HEK293 (cell line): Measurements from ENCODE around the gene HRC.
A peak's percentile ranks its signal among the peaks of the same experiment; 100 is the strongest.

Experiments
- ATF2 ChIP-seq: fragments of 450-650 bp; formaldehyde crosslinking; IDR thresholded peaks from 2 replicates; pipeline ENCODE4 v1.5.1; 2016; ENCODE audit warnings: missing biosample characterization, missing genetic modification characterization, low read depth
- BCL11B ChIP-seq: fragments of 450-650 bp; formaldehyde crosslinking; IDR thresholded peaks from 2 replicates; pipeline ENCODE4 v1.5.1; 2016; ENCODE audit warnings: low read depth, missing biosample characterization, missing genetic modification characterization
- GLIS1 ChIP-seq: fragments of 450-650 bp; formaldehyde crosslinking; IDR thresholded peaks from 2 replicates; pipeline ENCODE4 v1.5.1; 2016; ENCODE audit warnings: missing biosample characterization, missing genetic modification characterization
- HIC1 ChIP-seq: fragments of 450-650 bp; formaldehyde crosslinking; IDR thresholded peaks from 2 replicates; pipeline ENCODE4 v1.5.1; 2016; ENCODE audit warnings: missing biosample characterization, missing genetic modification characterization
- IKZF3 ChIP-seq: fragments of 450-650 bp; IDR thresholded peaks from 2 replicates; pipeline ENCODE4 v1.5.0; 2018; ENCODE audit warnings: missing biosample characterization, mild to moderate bottlenecking, missing genetic modification characterization, moderate library complexity
- KLF16 ChIP-seq: fragments of 450-650 bp; formaldehyde crosslinking; IDR thresholded peaks from 2 replicates; pipeline ENCODE4 v1.5.1; 2017; ENCODE audit warnings: missing biosample characterization, missing genetic modification characterization
- SP3 ChIP-seq: fragments of 450-650 bp; formaldehyde crosslinking; IDR thresholded peaks from 2 replicates; pipeline ENCODE4 v1.5.1; 2016; ENCODE audit warnings: missing biosample characterization, missing genetic modification characterization
- ZBTB44 ChIP-seq: fragments of 450-650 bp; IDR thresholded peaks from 2 replicates; pipeline ENCODE4 v1.5.1; 2018; ENCODE audit warnings: missing biosample characterization, mild to moderate bottlenecking, missing genetic modification characterization
- ZBTB8A ChIP-seq: fragments of 450-650 bp; formaldehyde crosslinking; IDR thresholded peaks from 2 replicates; pipeline ENCODE4 v1.5.1; 2016; ENCODE audit warnings: missing biosample characterization, missing genetic modification characterization
- ZFHX2 ChIP-seq: fragments of 450-650 bp; formaldehyde crosslinking; conservative IDR thresholded peaks from 2 replicates; pipeline ENCODE4 v1.5.1; 2016; ENCODE audit warnings: missing biosample characterization, missing genetic modification characterization
- ZNF121 ChIP-seq: fragments of 450-650 bp; formaldehyde crosslinking; IDR thresholded peaks from 2 replicates; pipeline ENCODE4 v1.5.1; 2016; ENCODE audit warnings: missing biosample characterization, missing genetic modification characterization
- ZNF155 ChIP-seq: fragments of 450-650 bp; formaldehyde crosslinking; IDR thresholded peaks from 2 replicates; pipeline ENCODE4 v1.5.1; 2016; ENCODE audit warnings: missing biosample characterization, missing genetic modification characterization
- ZNF324 ChIP-seq: fragments of 450-650 bp; formaldehyde crosslinking; IDR thresholded peaks from 2 replicates; pipeline ENCODE4 v1.5.1; 2016; ENCODE audit warnings: missing biosample characterization, missing genetic modification characterization
- ZNF335 ChIP-seq: fragments of 450-650 bp; formaldehyde crosslinking; conservative IDR thresholded peaks from 2 replicates; pipeline ENCODE4 v1.5.1; 2016; ENCODE audit warnings: missing biosample characterization, missing genetic modification characterization
- ZNF391 ChIP-seq: fragments of 450-650 bp; formaldehyde crosslinking; IDR thresholded peaks from 2 replicates; pipeline ENCODE4 v1.5.1; 2016; ENCODE audit warnings: low read depth, missing biosample characterization, missing genetic modification characterization, borderline replicate concordance
- ZNF394 ChIP-seq: fragments of 450-650 bp; formaldehyde crosslinking; IDR thresholded peaks from 2 replicates; pipeline ENCODE4 v1.5.1; 2016; ENCODE audit warnings: missing biosample characterization, missing genetic modification characterization, mild to moderate bottlenecking, moderate library complexity, borderline replicate concordance
- ZNF398 ChIP-seq: fragments of 450-650 bp; formaldehyde crosslinking; IDR thresholded peaks from 2 replicates; pipeline ENCODE4 v1.5.1; 2017; ENCODE audit warnings: missing biosample characterization, missing genetic modification characterization
- ZNF449 ChIP-seq: fragments of 450-650 bp; formaldehyde crosslinking; IDR thresholded peaks from 2 replicates; pipeline ENCODE4 v1.5.1; 2017; ENCODE audit warnings: missing biosample characterization, mild to moderate bottlenecking, missing genetic modification characterization, moderate library complexity
- ZNF530 ChIP-seq: fragments of 450-650 bp; formaldehyde crosslinking; IDR thresholded peaks from 2 replicates; pipeline ENCODE4 v1.5.1; 2016; ENCODE audit warnings: low read depth, missing biosample characterization, missing genetic modification characterization
- ZNF600 ChIP-seq: fragments of 450-650 bp; formaldehyde crosslinking; IDR thresholded peaks from 2 replicates; pipeline ENCODE4 v1.5.1; 2016; ENCODE audit warnings: missing biosample characterization, missing genetic modification characterization
- ZNF623 ChIP-seq: fragments of 450-650 bp; formaldehyde crosslinking; IDR thresholded peaks from 2 replicates; pipeline ENCODE4 v1.5.1; 2016; ENCODE audit warnings: missing biosample characterization, missing genetic modification characterization
- ZNF747 ChIP-seq: fragments of 450-650 bp; formaldehyde crosslinking; IDR thresholded peaks from 2 replicates; pipeline ENCODE4 v1.5.1; 2016; ENCODE audit warnings: missing biosample characterization, missing genetic modification characterization
- ZNF777 ChIP-seq: fragments of 450-650 bp; formaldehyde crosslinking; IDR thresholded peaks from 2 replicates; pipeline ENCODE4 v1.5.1; 2017; ENCODE audit warnings: missing biosample characterization, missing genetic modification characterization, borderline replicate concordance
- TF ChIP-seq, protein P1 (sequence below): fragments of 450-650 bp; IDR thresholded peaks from 2 replicates; pipeline ENCODE4 v1.5.1; 2018; ENCODE audit warnings: missing biosample characterization, missing genetic modification characterization
- TF ChIP-seq, protein P2 (sequence below): fragments of 450-650 bp; formaldehyde crosslinking; IDR thresholded peaks from 2 replicates; pipeline ENCODE4 v1.5.1; 2016; ENCODE audit warnings: missing biosample characterization, missing genetic modification characterization
- TF ChIP-seq, protein P3 (sequence below): fragments of 450-650 bp; formaldehyde crosslinking; IDR thresholded peaks from 2 replicates; pipeline ENCODE4 v1.5.1; 2017; ENCODE audit warnings: missing biosample characterization, missing genetic modification characterization

HRC gene

GRCh38 chr19:49113762-49114629 is 41.2 kb downstream of the HRC start, which contains the start of gene LIN7B (continued):
- TF ChIP-seq BCL11B (tag by site-specific recombination) (peak; percentile 40; the same call in 1 of the 2 replicates), ZNF394 (tag by site-specific recombination) (no peak), ZNF391 (tag by site-specific recombination) (no peak), ZNF121 (no peak), ATF2 (tag by site-specific recombination) (no peak), ZBTB44 (peak; percentile 42; the same call in 1 of the 2 replicates), ZNF777 (tag by site-specific recombination) (no peak), ZNF449 (peak; percentile 76), ZNF335 (tag by site-specific recombination) (peak; percentile 59), ZNF747 (tag by site-specific recombination) (no peak), ZNF398 (0 out of 2 replicates have a peak, but pooled peaks have one; percentile 27), ZFHX2 (tag by site-specific recombination) (peak; percentile 29; the same call in 1 of the 2 replicates), ZNF155 (tag by site-specific recombination) (no peak), SP3 (tag by site-specific recombination) (peak; percentile 62), ZNF600 (tag by site-specific recombination) (no peak; the same call in 1 of the 2 replicates), ZBTB8A (peak; percentile 84; the same call in 1 of the 2 replicates), ZNF530 (tag by site-specific recombination) (no peak), HIC1 (tag by site-specific recombination) (no peak), GLIS1 (tag by site-specific recombination) (peak; percentile 89), IKZF3 (peak; percentile 66; the same call in 1 of the 2 replicates), ZNF324 (tag by site-specific recombination) (no peak), KLF16 (tag by site-specific recombination) (no peak), ZNF623 (no peak)
- TF ChIP-seq, protein P1, sequence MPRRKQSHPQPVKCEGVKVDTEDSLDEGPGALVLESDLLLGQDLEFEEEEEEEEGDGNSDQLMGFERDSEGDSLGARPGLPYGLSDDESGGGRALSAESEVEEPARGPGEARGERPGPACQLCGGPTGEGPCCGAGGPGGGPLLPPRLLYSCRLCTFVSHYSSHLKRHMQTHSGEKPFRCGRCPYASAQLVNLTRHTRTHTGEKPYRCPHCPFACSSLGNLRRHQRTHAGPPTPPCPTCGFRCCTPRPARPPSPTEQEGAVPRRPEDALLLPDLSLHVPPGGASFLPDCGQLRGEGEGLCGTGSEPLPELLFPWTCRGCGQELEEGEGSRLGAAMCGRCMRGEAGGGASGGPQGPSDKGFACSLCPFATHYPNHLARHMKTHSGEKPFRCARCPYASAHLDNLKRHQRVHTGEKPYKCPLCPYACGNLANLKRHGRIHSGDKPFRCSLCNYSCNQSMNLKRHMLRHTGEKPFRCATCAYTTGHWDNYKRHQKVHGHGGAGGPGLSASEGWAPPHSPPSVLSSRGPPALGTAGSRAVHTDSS (tag by site-specific recombination), result no peak
- TF ChIP-seq, protein P2, sequence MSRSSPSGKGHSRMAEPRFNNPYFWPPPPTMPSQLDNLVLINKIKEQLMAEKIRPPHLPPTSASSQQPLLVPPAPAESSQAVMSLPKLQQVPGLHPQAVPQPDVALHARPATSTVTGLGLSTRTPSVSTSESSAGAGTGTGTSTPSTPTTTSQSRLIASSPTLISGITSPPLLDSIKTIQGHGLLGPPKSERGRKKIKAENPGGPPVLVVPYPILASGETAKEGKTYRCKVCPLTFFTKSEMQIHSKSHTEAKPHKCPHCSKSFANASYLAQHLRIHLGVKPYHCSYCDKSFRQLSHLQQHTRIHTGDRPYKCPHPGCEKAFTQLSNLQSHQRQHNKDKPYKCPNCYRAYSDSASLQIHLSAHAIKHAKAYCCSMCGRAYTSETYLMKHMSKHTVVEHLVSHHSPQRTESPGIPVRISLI (tag by site-specific recombination), result no peak
- TF ChIP-seq, protein P3, sequence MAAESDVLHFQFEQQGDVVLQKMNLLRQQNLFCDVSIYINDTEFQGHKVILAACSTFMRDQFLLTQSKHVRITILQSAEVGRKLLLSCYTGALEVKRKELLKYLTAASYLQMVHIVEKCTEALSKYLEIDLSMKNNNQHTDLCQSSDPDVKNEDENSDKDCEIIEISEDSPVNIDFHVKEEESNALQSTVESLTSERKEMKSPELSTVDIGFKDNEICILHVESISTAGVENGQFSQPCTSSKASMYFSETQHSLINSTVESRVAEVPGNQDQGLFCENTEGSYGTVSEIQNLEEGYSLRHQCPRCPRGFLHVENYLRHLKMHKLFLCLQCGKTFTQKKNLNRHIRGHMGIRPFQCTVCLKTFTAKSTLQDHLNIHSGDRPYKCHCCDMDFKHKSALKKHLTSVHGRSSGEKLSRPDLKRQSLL (tag by site-specific recombination), result peak; percentile 41; the same call in 1 of the 2 replicates
